ENCODE data around the gene SLC38A10.

DNA sequence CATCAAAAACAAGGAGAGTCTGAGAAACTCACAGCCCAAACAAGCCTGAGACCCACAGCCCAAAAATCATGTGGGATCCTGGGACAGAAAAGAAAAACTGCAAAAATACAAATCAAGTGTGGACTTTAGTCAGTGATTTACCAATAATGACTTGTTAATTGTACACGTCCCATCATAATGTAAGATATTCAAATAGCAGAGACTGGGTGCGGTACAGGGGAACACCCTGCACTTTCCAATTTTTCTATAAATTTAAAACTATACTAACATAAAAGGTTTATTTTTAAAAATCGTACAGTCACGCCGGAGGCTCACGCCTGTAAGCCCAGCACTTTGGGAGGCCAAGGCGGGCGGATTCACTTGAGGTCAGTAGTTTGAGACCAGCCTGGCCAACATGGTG is 81.1 kb downstream of the SLC38A10 start:
- TF ChIP-seq, protein P1, sequence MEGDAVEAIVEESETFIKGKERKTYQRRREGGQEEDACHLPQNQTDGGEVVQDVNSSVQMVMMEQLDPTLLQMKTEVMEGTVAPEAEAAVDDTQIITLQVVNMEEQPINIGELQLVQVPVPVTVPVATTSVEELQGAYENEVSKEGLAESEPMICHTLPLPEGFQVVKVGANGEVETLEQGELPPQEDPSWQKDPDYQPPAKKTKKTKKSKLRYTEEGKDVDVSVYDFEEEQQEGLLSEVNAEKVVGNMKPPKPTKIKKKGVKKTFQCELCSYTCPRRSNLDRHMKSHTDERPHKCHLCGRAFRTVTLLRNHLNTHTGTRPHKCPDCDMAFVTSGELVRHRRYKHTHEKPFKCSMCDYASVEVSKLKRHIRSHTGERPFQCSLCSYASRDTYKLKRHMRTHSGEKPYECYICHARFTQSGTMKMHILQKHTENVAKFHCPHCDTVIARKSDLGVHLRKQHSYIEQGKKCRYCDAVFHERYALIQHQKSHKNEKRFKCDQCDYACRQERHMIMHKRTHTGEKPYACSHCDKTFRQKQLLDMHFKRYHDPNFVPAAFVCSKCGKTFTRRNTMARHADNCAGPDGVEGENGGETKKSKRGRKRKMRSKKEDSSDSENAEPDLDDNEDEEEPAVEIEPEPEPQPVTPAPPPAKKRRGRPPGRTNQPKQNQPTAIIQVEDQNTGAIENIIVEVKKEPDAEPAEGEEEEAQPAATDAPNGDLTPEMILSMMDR (IDR thresholded peaks at IDR 0.05): no peak
- TF ChIP-seq POLR2A (IDR thresholded peaks at IDR 0.05): no peak
